GM12872 (cell line): ENCODE results near the gene OR10A6.

Source experiments
- TF ChIP-seq, protein P1 (sequence below): IDR thresholded peaks from 3 replicates; pipeline ENCODE4 v1.5.1; 2011; ENCODE audit warnings: low read depth, mild to moderate bottlenecking, low read length, moderate library complexity; ENCODE audit not compliant: insufficient read depth

OR10A6 gene

DNA sequence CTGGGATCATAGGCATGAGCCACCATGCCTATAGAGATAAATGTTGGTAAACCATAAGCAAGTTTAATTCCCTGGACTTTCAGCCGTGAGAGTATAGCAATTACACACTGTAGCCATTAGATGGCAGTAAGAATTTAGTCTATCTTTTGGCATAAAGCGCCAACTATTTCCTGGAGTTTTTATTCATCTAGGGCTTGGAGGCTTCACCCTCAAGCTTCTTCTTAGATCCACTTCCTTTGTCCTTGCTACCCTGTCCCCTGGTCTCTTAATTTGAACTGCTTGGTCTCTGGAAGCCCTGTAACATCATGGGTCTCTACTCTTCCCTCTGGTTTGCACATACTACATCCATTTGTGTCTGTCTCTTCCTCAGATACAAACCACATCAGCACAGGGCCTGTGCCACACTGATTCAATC is 38.2 kb downstream of the OR10A6 start:
- TF ChIP-seq, protein P1, sequence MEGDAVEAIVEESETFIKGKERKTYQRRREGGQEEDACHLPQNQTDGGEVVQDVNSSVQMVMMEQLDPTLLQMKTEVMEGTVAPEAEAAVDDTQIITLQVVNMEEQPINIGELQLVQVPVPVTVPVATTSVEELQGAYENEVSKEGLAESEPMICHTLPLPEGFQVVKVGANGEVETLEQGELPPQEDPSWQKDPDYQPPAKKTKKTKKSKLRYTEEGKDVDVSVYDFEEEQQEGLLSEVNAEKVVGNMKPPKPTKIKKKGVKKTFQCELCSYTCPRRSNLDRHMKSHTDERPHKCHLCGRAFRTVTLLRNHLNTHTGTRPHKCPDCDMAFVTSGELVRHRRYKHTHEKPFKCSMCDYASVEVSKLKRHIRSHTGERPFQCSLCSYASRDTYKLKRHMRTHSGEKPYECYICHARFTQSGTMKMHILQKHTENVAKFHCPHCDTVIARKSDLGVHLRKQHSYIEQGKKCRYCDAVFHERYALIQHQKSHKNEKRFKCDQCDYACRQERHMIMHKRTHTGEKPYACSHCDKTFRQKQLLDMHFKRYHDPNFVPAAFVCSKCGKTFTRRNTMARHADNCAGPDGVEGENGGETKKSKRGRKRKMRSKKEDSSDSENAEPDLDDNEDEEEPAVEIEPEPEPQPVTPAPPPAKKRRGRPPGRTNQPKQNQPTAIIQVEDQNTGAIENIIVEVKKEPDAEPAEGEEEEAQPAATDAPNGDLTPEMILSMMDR = peak; percentile 73

DNA sequence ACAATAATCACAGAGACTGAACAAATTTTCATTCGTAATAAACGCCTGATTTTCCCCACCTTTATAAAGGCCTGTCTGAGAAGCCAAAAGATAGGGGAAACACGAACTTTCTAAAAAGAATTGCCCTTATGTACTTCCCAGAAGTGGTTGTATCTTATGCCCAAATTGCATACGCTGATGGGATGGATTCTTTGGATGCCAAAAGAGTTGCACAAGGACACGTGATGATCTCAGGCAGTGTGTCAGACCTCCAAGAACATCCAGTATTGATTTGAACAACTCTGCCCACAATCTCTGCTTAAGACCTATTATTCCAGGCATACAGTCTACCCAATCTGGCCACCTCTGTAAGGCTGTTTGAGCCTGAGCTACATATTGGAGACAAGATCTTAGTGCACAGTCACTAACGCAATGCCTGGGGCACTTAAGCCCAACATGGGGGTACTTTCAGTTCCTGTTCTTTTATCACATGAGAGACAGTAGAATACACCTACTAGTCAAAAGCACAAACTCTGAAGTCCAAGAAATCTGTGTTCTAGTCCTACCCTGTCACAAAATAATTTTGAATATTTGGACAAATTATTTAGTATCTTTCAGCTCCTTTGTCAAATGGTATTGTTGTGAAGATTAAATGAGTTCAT is 38.9 kb downstream of the OR10A6 start:
- TF ChIP-seq, protein P1 = no peak

DNA sequence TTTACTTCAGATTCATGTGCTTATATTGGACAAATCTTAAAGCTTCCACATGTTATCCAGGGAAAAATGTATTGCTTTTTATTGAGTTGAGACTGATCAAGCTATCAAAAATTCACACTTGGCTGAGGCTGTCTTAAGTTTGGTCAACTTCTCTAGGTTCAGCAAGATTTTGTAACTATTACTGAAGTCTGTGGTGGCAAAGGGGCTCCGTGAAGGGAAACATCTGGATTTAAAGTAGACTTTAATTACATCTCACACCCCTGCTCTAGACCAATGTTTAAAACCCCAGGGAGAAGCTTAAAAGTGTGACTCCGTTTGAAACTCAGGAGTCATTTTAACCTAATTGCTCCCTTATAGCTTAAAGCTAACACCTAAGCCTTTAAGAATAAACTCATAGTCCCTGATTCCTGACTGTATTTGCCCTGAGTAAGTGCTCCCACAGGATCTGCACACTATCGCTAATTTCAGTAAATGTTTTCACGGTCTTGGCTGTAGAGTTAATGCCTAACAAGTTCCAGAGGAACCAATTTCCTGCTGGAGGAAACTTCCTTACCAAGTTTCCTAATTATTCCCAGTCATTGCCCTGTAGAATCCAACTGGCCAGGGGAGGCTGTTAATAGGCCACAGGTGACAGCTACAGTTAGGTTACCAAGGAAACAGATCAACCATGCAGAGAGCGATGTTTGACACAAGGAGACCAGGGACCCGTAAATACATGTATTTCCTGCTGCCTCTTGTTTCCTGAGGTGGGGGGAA is 40.5 kb downstream of the OR10A6 start:
- TF ChIP-seq, protein P1 = no peak

DNA sequence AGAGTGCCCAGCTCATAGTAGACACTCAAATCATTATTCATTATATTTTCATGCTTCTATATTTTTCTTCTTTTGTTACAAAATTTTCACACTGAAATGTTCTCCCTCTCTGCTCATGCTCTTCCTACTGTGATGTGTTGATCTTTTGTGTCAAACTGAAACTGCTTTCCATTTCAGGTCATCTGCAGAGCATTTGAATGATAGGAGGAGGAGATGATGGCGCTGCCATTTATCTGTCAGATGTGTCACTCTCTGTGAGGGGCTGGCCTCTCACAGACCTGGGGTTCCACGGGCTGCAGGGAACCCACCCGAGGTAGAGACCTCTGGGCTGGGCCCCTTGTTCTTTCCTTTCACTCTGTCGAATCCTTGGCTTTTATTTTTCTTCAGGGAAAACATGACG is 41.1 kb downstream of the OR10A6 start:
- TF ChIP-seq, protein P1 = no peak

DNA sequence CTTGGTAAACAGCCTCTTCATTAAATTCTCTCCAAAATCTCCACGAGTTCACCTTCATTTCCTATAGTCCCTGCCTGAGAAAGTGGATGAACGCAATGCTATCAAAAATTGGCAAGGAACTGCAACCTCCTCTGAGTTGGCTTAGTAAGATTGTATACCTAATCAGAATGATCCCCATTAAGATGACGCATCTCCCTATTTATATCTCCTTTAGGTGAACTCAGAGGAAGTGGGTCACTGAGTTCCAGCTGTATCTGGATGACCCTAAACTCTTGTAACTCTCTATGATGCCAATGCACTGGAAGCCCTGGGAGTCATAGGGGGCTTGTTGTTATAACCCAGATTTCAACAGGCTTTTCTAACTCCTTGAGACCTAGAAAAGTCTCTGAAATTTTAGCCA is 48.2 kb downstream of the OR10A6 start:
- TF ChIP-seq, protein P1 = no peak
